Small intestine (tissue), 16 donors: ENCODE data around the gene PCDHGA6. TPM values are rescaled to one million over a fixed set of nuclear protein-coding genes. Genes with fewer than 3 reads are reported as not detected.
A peak's percentile ranks its signal among the peaks of the same experiment; 100 is the strongest.
"Not testable (repeated sequence)": the region's sequence is repeated elsewhere in the genome, so short reads cannot be mapped to it uniquely, and the experiment has no call there.

Source experiments
- DNase-seq, 2 donors: peaks; one replicate each; pipeline versions ENCODE4 v3.0.0 to v3.0.0-alpha.2; 2013
- FAIRE-seq: peaks from 2 replicates; lab custom pipeline; 2012; peaks lifted over from hg19 to GRCh38; lab: Jason Lieb, UNC
- H3K27ac ChIP-seq, 3 donors: one replicate each; pipeline ENCODE4 v1.5.1; 2013; ENCODE audit warnings: low read length in 2 of 3, mild to moderate bottlenecking in 2 of 3, control low read depth in 1 of 3, inconsistent platforms in 1 of 3, low read depth in 1 of 3, moderate library complexity in 1 of 3
- H3K27me3 ChIP-seq, 3 donors: one replicate each; pipeline ENCODE4 v1.6.1; 2013; ENCODE audit warnings: low read length in 3 of 3, inconsistent platforms in 1 of 3; ENCODE audit not compliant: control insufficient read depth in 3 of 3, insufficient read depth in 3 of 3
- H3K36me3 ChIP-seq, 3 donors: one replicate each; pipeline ENCODE4 v1.6.1; 2013; ENCODE audit warnings: low read length in 3 of 3, inconsistent platforms in 1 of 3, low read depth in 1 of 3, mild to moderate bottlenecking in 1 of 3, moderate library complexity in 1 of 3; ENCODE audit not compliant: control insufficient read depth in 3 of 3, insufficient read depth in 2 of 3
- H3K4me1 ChIP-seq, 3 donors: one replicate each; pipeline ENCODE4 v1.6.1; 2013; ENCODE audit warnings: low read length in 2 of 3, inconsistent platforms in 1 of 3, low read depth in 1 of 3, mild to moderate bottlenecking in 1 of 3, moderate library complexity in 1 of 3; ENCODE audit not compliant: control insufficient read depth in 3 of 3, insufficient read depth in 2 of 3
- H3K4me3 ChIP-seq, 3 donors: one replicate each; pipeline ENCODE4 v1.5.1; 2013; ENCODE audit warnings: low read length in 3 of 3, control low read depth in 1 of 3, inconsistent platforms in 1 of 3, low read depth in 1 of 3, mild to moderate bottlenecking in 1 of 3, moderate library complexity in 1 of 3
- H3K9me3 ChIP-seq, 2 donors: one replicate each; pipeline ENCODE4 v1.6.1; 2013; ENCODE audit warnings: low read depth in 1 of 2, low read length in 1 of 2; ENCODE audit not compliant: control insufficient read depth in 2 of 2, insufficient read depth in 1 of 2
- WGBS, 3 donors: extraction: QIAGEN DNeasy Blood & Tissue Kit; methylation state at CpG; one replicate each; pipeline ENCODE4 v1.1.7; 2013; 5-methylcytosine and 5-hydroxymethylcytosine counted together
- long read RNA-seq, 10 donors: transcript quantifications; one replicate each; lab custom pipeline, GENCODE V29; 2026
- polyA plus RNA-seq, 4 donors: library from polyadenylated mRNA; stranded (reverse) in 3 of 4; unstranded in 1 of 4; fragments of 200-250 nt in 3 of 4; fragments of 120-200 nt in 1 of 4; gene quantifications; one replicate each; pipeline versions ENCODE4 v1.2.1 to v1.2.3, GENCODE V29; 2013
- donor health status: healthy with polysubstance abuse.
- donor health status: control.
- donor health status: control.
- donor health status: Bipolar disorder and iron deficiency.
- donor health status: healthy.

The PCDHGA6 gene
- 1 to 10 TPM in 1 of 4 donors, under 1 TPM in 1, not detected in 2; 0.72 to 1.0 TPM for polyA plus RNA-seq
- long read RNA-seq, donor 1, full-length matches to known transcripts, result 1 of 1 reads
- long read RNA-seq, donor 1, partial matches to known transcripts, result 0 of 1 reads
- long read RNA-seq, donor 1, other reads (novel, unspliced or antisense), result 0 of 1 reads
- long read RNA-seq, donor 2, result 0 reads
- long read RNA-seq, donor 3, full-length matches to known transcripts, result 3 of 3 reads
- long read RNA-seq, donor 3, partial matches to known transcripts, result 0 of 3 reads
- long read RNA-seq, donor 3, other reads (novel, unspliced or antisense), result 0 of 3 reads
- long read RNA-seq, donor 4, result 0 reads
- long read RNA-seq, donor 5, full-length matches to known transcripts, result 1 of 1 reads
- long read RNA-seq, donor 5, partial matches to known transcripts, result 0 of 1 reads
- long read RNA-seq, donor 5, other reads (novel, unspliced or antisense), result 0 of 1 reads
- long read RNA-seq, donor 6, result 0 reads
- long read RNA-seq, donor 7, full-length matches to known transcripts, result 8 of 8 reads
- long read RNA-seq, donor 7, partial matches to known transcripts, result 0 of 8 reads
- long read RNA-seq, donor 7, other reads (novel, unspliced or antisense), result 0 of 8 reads
- long read RNA-seq, donor 8, full-length matches to known transcripts, result 2 of 2 reads
- long read RNA-seq, donor 8, partial matches to known transcripts, result 0 of 2 reads
- long read RNA-seq, donor 8, other reads (novel, unspliced or antisense), result 0 of 2 reads
- long read RNA-seq, donor 9, result 0 reads
- long read RNA-seq, donor 10, full-length matches to known transcripts, result 2 of 2 reads
- long read RNA-seq, donor 10, partial matches to known transcripts, result 0 of 2 reads
- long read RNA-seq, donor 10, other reads (novel, unspliced or antisense), result 0 of 2 reads

DNA sequence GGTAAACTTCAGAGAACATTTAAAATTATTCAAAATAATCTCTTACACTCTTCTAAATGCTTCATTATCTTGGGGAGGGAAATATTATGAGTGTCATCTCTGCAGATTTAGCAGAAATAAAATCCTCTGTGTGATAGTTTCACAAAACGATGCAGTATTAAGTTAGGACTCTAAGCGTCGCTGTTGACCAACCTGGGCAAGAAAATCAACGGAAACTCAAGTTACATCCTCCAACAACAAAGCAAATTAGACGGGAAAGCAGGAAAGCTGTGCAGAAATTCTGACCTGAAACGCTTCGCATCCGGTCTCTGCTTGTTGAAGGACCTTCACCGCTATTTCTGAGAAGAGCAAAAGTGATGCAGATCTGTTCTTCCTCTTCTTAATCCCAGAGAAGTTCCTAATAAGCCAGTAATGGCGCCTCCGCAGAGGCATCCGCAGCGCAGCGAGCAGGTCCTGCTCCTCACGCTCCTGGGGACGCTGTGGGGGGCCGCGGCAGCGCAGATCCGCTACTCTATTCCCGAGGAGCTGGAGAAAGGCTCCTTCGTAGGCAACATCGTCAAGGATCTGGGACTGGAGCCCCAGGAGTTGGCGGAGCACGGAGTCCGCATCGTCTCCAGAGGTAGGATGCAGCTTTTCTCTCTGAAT is at the start of gene PCDHGA6:
Gene PCDHGA6, plus strand, starts transcription at position 219 of the 645 bp plus-strand sequence. Its CDS starts 193 bp downstream, at position 412.
- Histone ChIP-seq H3K27ac (no peak within 1 kb of the TSS), H3K27me3 (peaks cover 0 to 23% (median 21%) of the 10 kb centered on the region in 3 donors), H3K36me3 (no peaks in the 10 kb centered on the region), H3K4me1 (no peaks in the 10 kb centered on the region), H3K4me3 (peak within 1 kb of the TSS in 1 of 3 donors; percentile 15), H3K9me3 (peaks cover 0 to 64% of the 10 kb centered on the region in 2 donors)
- DNase-seq (no peak), FAIRE-seq (no peak)
- 20 to 39% (median 37%) methylated on average over 27 of the region's 27 CpGs for WGBS, 3 donors

DNA sequence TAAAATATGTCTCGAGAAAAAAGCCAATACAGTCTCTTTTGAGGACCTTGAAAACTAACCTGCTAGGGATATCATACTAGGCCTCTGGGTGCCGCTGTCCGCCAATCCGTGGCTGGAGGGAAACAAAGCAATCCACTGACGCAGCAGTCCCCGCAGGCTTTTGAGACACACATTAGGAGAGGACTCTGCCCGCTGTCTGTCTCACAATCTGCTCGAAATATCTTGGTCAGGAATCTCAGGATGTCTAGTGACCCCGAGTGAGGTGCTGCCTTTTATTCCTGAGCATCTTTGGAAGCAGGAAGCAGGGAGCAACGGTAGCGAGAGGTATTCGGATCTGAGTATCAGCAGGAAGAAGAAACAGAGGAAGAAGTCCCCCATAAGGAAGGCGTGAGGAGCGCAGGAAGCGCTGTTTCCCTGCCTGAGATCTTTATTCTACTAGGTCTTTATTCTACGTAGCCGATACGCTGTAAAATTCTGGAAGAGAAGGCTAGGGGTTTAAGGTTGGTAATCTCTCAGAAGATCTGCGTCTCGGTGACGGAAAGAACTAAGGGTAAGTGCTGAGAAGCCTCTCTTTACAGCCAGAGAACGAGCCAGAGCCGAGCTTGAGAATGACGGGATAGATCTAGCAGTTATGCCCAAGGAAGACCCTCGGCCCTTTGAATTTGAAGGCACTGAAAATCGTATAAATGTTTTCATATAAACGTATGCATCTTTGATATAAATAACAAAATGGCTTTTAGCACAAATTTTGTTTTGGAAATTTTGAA is 47.4 kb upstream of the PCDHGA6 start:
- H3K4me3 ChIP-seq, result peak overlapping the region; percentile 9 to 17 (median 9)
- H3K27me3 ChIP-seq, result peaks cover 0 to 17% (median 12%) of the 10 kb centered on the region in 3 donors
- H3K4me1 ChIP-seq, result no peaks in the 10 kb centered on the region
- H3K9me3 ChIP-seq, result peaks cover 0 to 37% of the 10 kb centered on the region in 2 donors
- no peak for FAIRE-seq
- 13 to 23% (median 19%) methylated on average over 27 of the region's 27 CpGs for WGBS, 3 donors
- peak; percentile 35 to 52 for DNase-seq
- H3K36me3 ChIP-seq, result no peaks in the 10 kb centered on the region
- H3K27ac ChIP-seq, result peak overlapping the region in 1 of 3 donors; percentile 6

DNA sequence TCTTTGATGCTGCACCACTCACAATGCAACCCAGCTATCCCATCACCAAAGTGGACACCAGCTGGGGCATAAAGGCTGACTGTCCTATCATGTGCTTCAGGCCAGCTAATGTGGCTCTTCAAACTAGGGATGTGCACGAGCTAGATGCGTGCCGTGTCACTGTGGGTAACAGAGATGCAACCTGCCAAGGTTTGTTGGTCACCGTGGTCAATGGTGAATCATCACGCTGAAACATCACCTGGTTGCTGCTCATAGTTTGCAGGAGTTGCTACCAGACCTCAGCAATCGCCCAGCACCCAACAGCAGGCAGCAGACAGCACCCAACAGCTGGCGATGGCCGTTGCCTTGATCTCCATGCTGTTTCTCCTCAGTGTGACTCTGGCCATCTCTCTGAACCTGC is 45.5 kb upstream of the PCDHGA6 start:
- FAIRE-seq, result no peak

DNA sequence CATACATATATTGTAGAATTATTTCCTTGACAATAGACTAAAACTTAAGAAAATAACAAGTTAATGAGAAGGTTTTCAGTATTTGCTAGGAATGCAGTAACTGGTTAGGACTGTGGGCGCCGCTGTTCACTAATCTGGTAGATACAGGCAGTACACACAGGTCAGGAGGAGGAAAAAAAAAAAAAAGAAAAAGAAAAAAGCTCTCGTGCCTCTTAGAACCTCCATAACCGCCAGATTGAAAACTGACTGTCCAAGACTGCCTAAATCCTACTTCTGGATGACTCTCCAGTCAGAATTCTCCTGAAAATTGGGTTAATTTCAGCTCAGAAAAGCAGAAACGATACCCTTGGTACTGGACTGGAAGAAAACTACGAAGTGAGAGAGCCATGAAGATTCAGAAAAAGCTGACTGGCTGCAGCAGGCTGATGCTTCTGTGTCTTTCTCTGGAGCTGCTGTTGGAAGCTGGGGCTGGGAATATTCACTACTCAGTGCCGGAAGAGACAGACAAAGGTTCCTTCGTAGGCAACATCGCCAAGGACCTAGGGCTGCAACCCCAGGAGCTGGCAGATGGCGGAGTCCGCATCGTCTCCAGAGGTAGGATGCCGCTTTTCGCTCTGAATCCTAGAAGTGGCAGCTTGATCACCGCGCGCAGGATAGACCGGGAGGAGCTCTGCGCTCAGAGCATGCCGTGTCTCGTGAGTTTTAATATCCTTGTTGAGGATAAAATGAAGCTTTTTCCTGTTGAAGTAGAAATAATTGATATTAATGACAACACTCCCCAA is 43.2 kb upstream of the PCDHGA6 start, which contains the start of gene PCDHGA1:
Gene PCDHGA1, plus strand, starts transcription at position 216 of the 782 bp plus-strand sequence.
- WGBS, 3 donors, result 28 to 40% (median 39%) methylated on average over 21 of the region's 21 CpGs
- H3K27ac ChIP-seq, result no peak within 1 kb of the TSS
- H3K27me3 ChIP-seq, result peaks cover 0 to 19% (median 17%) of the 10 kb centered on the region in 3 donors
- peaks cover 2 to 46% of the 10 kb centered on the region in 2 donors for H3K9me3 ChIP-seq
- no peak within 1 kb of the TSS for H3K4me3 ChIP-seq
- no peak for DNase-seq
- FAIRE-seq, result no peak
- no peaks in the 10 kb centered on the region for H3K4me1 ChIP-seq
- H3K36me3 ChIP-seq, result no peaks in the 10 kb centered on the region

More for the DNA sequence above, 45.5 kb upstream of the PCDHGA6 start:
- Histone ChIP-seq H3K36me3 (no peaks in the 10 kb centered on the region), H3K27ac (no peak overlapping the region), H3K4me1 (no peaks in the 10 kb centered on the region), H3K4me3 (no peak overlapping the region), H3K9me3 (peaks cover 0 to 46% of the 10 kb centered on the region in 2 donors), H3K27me3 (peaks cover 0 to 19% (median 15%) of the 10 kb centered on the region in 3 donors)
- WGBS, 3 donors, result 64 to 85% (median 81%) methylated on average over 8 of the region's 8 CpGs
- no peak for DNase-seq

DNA sequence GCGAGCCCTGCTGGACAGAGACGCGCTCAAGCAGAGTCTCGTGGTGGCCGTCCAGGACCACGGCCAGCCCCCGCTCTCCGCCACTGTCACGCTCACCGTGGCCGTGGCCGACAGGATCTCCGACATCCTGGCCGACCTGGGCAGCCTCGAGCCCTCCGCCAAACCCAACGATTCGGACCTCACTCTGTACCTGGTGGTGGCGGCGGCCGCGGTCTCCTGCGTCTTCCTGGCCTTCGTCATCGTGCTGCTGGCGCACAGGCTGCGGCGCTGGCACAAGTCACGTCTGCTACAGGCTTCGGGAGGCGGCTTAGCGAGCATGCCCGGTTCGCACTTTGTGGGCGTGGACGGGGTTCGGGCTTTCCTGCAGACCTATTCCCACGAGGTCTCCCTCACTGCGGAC is 41.1 kb upstream of the PCDHGA6 start:
- H3K27ac ChIP-seq, DNase-seq, H3K36me3 ChIP-seq, H3K4me1 ChIP-seq, H3K4me3 ChIP-seq, FAIRE-seq: not testable (repeated sequence)
- Histone ChIP-seq H3K27me3 (peaks cover 0 to 17% (median 16%) of the 10 kb centered on the region in 3 donors), H3K9me3 (peaks cover 2 to 35% of the 10 kb centered on the region in 2 donors)
- WGBS, 3 donors, result 48 to 66% (median 62%) methylated on average over 26 to 39 of the region's 39 CpGs

DNA sequence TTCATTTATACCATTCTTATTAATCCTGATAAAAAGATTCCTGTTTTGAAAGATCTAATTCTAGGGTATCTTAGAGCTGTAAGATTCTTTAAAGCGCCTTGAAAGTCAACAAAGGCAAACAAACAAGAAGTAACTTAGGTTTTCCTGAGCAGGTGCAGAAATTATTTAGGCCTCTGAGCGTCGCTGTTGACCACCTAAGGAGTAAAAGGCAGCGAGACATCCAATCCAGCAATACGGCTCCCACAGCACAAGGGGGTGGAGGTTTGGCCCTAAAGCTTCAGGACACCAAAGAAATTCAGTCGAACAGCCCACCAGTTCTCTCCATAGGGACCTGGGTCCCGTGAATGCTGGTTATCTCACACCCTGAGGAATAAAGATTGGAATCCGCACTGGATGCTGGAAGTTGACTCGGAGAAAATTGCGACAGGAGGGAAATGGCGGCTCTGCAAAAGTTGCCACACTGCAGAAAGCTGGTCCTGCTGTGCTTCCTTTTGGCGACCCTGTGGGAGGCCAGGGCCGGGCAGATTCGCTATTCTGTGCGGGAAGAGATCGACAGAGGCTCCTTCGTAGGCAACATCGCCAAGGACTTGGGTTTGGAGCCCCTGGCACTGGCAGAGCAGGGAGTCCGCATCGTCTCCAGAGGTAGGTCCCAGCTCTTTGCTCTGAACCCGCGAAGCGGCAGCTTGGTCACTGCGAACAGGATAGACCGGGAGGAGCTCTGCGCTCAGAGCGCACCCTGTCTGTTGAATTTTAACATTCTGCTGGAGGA is 35.0 kb upstream of the PCDHGA6 start, which contains the start of gene PCDHGA2:
Gene PCDHGA2, plus strand, starts transcription at position 223 of the 769 bp plus-strand sequence.
- H3K4me1 ChIP-seq, result no peaks in the 10 kb centered on the region
- no peaks in the 10 kb centered on the region for H3K36me3 ChIP-seq
- peaks cover 4 to 28% of the 10 kb centered on the region in 2 donors for H3K9me3 ChIP-seq
- no peak within 1 kb of the TSS for H3K27ac ChIP-seq
- peak within 1 kb of the TSS in 1 of 3 donors; percentile 16 for H3K4me3 ChIP-seq
- FAIRE-seq (no peak), DNase-seq (peak in 1 of 2 donors; percentile 24)
- H3K27me3 ChIP-seq, result peaks cover 0 to 9% (median 7%) of the 10 kb centered on the region in 3 donors
- WGBS, 3 donors, result 15 to 28% (median 26%) methylated on average over 27 of the region's 27 CpGs
